ENCODE data around the gene ABCA1.

DNA sequence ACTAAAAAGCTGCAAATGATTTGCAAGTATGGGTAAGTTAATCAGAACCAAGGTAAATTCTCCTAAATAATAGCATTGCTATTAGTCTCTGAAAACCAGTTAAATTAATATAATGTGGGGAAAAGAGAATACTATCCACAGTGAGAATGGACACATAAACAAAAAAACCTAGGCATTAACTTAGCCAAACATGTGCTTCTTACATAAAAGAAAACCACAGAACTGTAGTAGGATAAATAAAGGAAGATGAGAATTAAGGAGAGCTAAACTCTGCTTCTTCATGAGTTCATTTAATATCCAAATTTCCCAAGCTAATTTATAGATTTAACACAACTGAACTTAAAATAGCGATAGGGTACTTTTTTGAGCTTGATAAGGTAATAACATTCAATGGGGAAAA is 31.8 kb downstream of the ABCA1 start:
- TF ChIP-seq, protein P1, sequence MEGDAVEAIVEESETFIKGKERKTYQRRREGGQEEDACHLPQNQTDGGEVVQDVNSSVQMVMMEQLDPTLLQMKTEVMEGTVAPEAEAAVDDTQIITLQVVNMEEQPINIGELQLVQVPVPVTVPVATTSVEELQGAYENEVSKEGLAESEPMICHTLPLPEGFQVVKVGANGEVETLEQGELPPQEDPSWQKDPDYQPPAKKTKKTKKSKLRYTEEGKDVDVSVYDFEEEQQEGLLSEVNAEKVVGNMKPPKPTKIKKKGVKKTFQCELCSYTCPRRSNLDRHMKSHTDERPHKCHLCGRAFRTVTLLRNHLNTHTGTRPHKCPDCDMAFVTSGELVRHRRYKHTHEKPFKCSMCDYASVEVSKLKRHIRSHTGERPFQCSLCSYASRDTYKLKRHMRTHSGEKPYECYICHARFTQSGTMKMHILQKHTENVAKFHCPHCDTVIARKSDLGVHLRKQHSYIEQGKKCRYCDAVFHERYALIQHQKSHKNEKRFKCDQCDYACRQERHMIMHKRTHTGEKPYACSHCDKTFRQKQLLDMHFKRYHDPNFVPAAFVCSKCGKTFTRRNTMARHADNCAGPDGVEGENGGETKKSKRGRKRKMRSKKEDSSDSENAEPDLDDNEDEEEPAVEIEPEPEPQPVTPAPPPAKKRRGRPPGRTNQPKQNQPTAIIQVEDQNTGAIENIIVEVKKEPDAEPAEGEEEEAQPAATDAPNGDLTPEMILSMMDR (IDR thresholded peaks at IDR 0.05; ENCODE audit: low read depth, low read length): no peak
- TF ChIP-seq EZH2phosphoT487 (IDR thresholded peaks at IDR 0.05; ENCODE audit: low read depth): no peak

Data from OCI-LY3 (cell line).